PC-3 (cell line): ENCODE measurements around the gene EIF4G3.
"Not testable (repeated sequence)": the region's sequence is repeated elsewhere in the genome, so short reads cannot be mapped to it uniquely, and the experiment has no call there.

ENCODE experiments used
- CTCF ChIP-seq: fragments of 300-600 bp; sonication (generic); conservative IDR thresholded peaks from 2 replicates; pipeline ENCODE4 v1.5.1; 2017; ENCODE audit warnings: antibody characterized with exemption, low read depth, mild to moderate bottlenecking, low read length
- EZH2 ChIP-seq: fragments of 300-600 bp; sonication (generic); IDR thresholded peaks from one replicate; pipeline ENCODE4 v1.6.1; 2017; ENCODE audit warnings: antibody characterized with exemption, mild to moderate bottlenecking, low read length; ENCODE audit not compliant: unreplicated experiment

GRCh38 chr1:21190771-21191170 lies 14.1 kb upstream of the EIF4G3 start:
- TF ChIP-seq CTCF, EZH2: not testable (repeated sequence)
